ENCODE results near the gene INPP4B. TPM values are rescaled to one million over a fixed set of nuclear protein-coding genes. Genes with fewer than 3 reads are reported as not detected.

The INPP4B gene
- total and polyA plus RNA-seq, 3 donors from 2014 or later, result 23.2 to 64.5 (median 55.2) TPM

DNA sequence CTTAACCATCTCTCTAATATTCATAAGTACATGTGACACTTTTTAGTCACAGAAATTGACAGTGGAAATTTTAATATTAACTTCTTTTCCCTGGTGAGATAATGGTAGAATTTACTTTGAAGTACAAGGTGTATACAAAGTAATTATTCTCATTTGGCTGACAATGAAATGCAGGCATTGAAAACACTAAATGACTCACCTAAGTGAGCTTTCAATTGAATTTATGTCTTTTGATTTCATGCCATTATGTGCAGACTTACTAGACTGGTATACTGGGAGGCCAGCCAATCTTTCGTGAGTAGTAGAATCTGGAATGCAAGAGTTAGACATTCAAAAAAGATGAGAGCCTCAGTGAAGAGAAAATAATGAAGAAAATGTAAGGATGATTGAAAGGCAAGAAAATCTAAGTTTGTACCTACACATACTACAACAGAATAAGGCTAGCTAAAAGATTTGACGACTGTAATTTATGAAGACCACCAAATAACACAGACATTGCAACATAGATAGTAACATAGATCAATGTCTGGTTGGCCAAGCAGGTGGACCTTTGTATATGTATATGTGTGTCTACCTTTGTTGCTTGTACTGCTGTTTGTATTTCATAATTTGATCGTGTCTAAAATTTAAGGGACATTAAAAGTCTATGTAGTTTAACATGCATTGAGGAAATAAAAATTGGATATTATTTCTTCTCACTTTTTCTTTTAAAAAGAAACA lies 750.1 kb downstream of the INPP4B start:
- Histone ChIP-seq H3K4me3 (no peak overlapping the region), H3K27me3 (no peaks in the 10 kb centered on the region), H3K27ac (no peak overlapping the region), H3K9me3 (no peaks in the 10 kb centered on the region), H3K36me3 (ENCODE audit: low read depth, missing control alignments) (no peaks in the 10 kb centered on the region), H3K4me1 (no peaks in the 10 kb centered on the region)
- no peak for DNase-seq
- TF ChIP-seq, protein P1, sequence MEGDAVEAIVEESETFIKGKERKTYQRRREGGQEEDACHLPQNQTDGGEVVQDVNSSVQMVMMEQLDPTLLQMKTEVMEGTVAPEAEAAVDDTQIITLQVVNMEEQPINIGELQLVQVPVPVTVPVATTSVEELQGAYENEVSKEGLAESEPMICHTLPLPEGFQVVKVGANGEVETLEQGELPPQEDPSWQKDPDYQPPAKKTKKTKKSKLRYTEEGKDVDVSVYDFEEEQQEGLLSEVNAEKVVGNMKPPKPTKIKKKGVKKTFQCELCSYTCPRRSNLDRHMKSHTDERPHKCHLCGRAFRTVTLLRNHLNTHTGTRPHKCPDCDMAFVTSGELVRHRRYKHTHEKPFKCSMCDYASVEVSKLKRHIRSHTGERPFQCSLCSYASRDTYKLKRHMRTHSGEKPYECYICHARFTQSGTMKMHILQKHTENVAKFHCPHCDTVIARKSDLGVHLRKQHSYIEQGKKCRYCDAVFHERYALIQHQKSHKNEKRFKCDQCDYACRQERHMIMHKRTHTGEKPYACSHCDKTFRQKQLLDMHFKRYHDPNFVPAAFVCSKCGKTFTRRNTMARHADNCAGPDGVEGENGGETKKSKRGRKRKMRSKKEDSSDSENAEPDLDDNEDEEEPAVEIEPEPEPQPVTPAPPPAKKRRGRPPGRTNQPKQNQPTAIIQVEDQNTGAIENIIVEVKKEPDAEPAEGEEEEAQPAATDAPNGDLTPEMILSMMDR (IDR thresholded peaks at IDR 0.05), result no peak
- no peak for TF ChIP-seq POLR2A (IDR thresholded peaks at IDR 0.05)
- WGBS, 2 donors, result 85 to 88% methylated on average over 3 of the region's 3 CpGs
- intact Hi-C loops (cut with DNase I; ENCODE audit: low total_unique reads), result no loop called here

DNA sequence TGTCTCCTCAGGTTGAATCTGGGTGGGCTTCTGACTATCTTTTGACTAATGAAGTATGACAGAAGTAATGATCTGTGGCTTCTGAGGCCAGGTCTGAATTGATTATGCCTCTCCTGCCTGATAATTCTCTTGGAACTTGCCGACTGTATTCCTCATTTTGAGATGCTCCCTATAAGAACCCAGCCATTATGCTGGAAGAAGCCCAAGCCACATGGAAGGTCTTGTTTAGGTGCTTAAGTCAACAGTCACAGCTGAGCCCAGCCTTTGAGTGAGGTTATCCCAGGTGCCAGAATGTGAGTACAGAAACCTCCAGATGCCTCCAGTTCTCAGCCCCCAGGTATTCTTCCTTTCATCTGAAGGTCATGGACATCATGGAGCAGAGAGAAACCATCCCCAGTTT lies 753.2 kb downstream of the INPP4B start:
- intact Hi-C loops (cut with DNase I; ENCODE audit: low total_unique reads), result no loop called here
- H3K27ac ChIP-seq, result peak overlapping the region in 1 of 2 donors; percentile 17

DNA sequence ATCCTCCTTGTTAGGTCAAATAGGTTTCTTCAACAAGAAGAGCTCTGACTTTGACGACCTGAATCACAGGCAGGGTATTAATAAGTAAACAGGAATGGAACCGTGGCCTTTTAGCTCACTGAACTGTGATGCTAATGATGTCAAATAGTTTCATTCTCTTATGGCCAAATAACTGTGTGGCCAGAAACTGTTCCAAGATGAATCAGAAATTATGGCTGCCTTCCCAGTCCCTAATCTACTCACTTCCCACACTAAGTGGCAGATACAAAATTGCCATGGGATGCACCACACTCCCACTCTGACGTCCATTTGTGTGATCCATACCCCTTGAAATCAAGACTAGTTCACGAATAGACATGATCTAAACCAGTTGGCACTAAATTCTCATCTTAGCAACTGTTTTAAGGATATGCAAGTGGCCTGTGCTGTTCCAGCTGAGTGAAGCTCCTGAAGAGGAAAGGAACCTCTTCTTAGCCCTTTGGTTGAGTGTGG lies 754.4 kb downstream of the INPP4B start:
- Histone ChIP-seq H3K4me3 (no peak overlapping the region), H3K9me3 (no peaks in the 10 kb centered on the region), H3K36me3 (ENCODE audit: low read depth, missing control alignments) (no peaks in the 10 kb centered on the region), H3K4me1 (no peaks in the 10 kb centered on the region), H3K27ac (peak overlapping the region; percentile 46 to 72), H3K27me3 (no peaks in the 10 kb centered on the region)
- no peak for TF ChIP-seq POLR2A (IDR thresholded peaks at IDR 0.05)
- TF ChIP-seq, protein P1 (IDR thresholded peaks at IDR 0.05), result no peak
- intact Hi-C loops (cut with DNase I; ENCODE audit: low total_unique reads), result no loop called here
- DNase-seq, result peak; percentile 52
- 42 to 45% methylated on average over 4 of the region's 4 CpGs for WGBS, 2 donors

More for the DNA sequence above, 753.2 kb downstream of the INPP4B start:
- H3K4me1 ChIP-seq, result no peaks in the 10 kb centered on the region
- H3K36me3 ChIP-seq (ENCODE audit: low read depth, missing control alignments), result no peaks in the 10 kb centered on the region
- no peaks in the 10 kb centered on the region for H3K27me3 ChIP-seq
- TF ChIP-seq POLR2A (IDR thresholded peaks at IDR 0.05), result no peak
- TF ChIP-seq, protein P1 (IDR thresholded peaks at IDR 0.05), result no peak
- no peak overlapping the region for H3K4me3 ChIP-seq
- no peak for DNase-seq
- WGBS, 2 donors, result 55 to 93% methylated on average over 1 of the region's 1 CpG
- H3K9me3 ChIP-seq, result no peaks in the 10 kb centered on the region

DNA sequence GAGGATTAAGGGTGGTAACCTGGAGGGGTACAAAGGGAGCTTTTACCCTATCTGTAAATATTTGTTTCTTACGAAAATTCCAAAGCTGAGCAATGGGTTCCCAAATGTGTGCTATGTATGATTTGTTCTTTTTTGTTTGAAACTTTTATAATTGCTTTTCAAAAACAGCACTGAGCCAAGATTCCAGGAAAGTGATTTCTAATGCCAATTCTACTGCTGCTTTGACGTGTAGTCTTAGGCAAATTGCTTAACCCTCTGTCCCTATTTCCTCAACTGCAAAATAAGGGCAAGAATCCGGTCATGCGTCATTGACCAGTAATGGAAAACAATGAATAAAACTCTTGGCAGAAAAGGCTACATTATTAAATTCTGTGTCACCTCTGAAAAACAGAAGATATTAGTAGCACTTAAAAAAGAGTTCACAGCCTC lies 755.0 kb downstream of the INPP4B start:
- peak; percentile 28 for DNase-seq
- no peaks in the 10 kb centered on the region for H3K4me1 ChIP-seq
- no peaks in the 10 kb centered on the region for H3K27me3 ChIP-seq
- no peak overlapping the region for H3K4me3 ChIP-seq
- no peaks in the 10 kb centered on the region for H3K36me3 ChIP-seq (ENCODE audit: low read depth, missing control alignments)
- peak overlapping the region; percentile 46 to 72 for H3K27ac ChIP-seq
- WGBS, 2 donors, result 51 to 55% methylated on average over 4 of the region's 4 CpGs
- H3K9me3 ChIP-seq, result no peaks in the 10 kb centered on the region
- TF ChIP-seq, protein P1 (IDR thresholded peaks at IDR 0.05), result no peak
- TF ChIP-seq POLR2A (IDR thresholded peaks at IDR 0.05), result no peak
- intact Hi-C loops (cut with DNase I; ENCODE audit: low total_unique reads), result no loop called here

DNA sequence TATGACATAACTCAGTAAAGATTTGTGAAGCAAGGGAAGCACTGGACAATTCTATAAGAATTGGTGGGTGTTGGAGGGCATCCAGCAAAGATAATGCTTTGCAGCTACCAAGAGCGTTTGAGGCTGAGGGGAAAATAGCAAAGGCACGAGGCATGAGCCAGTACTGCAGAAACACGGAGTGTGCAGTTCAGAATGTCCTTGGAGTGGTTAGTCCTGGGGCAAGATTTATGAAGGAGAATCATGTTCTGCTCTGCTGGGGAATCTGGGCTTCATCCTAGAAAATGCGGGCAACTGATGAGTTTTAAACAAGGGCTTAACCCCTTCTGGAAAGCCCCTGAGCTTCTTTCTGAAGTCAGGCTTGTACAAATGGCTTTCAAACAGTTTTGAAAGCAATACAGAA lies 757.2 kb downstream of the INPP4B start:
- Histone ChIP-seq H3K4me3 (no peak overlapping the region), H3K27me3 (no peaks in the 10 kb centered on the region), H3K9me3 (no peaks in the 10 kb centered on the region), H3K4me1 (no peaks in the 10 kb centered on the region), H3K27ac (no peak overlapping the region), H3K36me3 (ENCODE audit: low read depth, missing control alignments) (no peaks in the 10 kb centered on the region)
- WGBS, 2 donors, result 26 to 67% methylated on average over 4 of the region's 4 CpGs
- TF ChIP-seq, protein P1 (IDR thresholded peaks at IDR 0.05), result no peak
- TF ChIP-seq POLR2A (IDR thresholded peaks at IDR 0.05), result no peak
- intact Hi-C loops (cut with DNase I; ENCODE audit: low total_unique reads), result no loop called here
- peak; percentile 64 for DNase-seq

All from testis (tissue), 3 donors.